Measurements from ENCODE around the gene MAJIN. TPM values are rescaled to one million over a fixed set of nuclear protein-coding genes. Genes with fewer than 3 reads are reported as not detected.

Gene MAJIN
- total RNA-seq, 1 experiment from 2014 or later, result not detected

DNA sequence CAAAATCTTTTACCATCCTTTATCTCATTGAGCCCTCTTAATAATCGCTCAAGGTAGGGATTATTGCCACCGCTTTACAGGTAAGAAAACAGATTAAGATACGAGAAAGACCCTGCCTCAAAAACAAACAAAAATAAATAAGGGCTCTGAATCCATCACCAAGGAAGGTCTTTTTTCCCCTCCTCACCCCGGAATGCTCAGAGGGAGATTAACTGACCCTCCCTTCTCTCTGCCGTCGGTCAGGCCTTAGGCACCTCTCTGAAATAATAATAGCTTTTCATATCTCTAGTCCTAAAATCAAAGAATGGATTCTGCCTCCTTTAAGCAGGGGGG is 54.3 kb downstream of the MAJIN start:
- DNase-seq, result no peak
- Histone ChIP-seq H3K36me3 (ENCODE audit: control insufficient read depth, insufficient read depth, low read length) (peaks cover 2% of the 10 kb centered on the region), H3K9me3 (no peaks in the 10 kb centered on the region), H3K4me3 (ENCODE audit: low read depth, low read length) (peak overlapping the region; percentile 43), H3K27me3 (replicated peaks; ENCODE audit: control insufficient read depth, insufficient read depth, low read length) (no peaks in the 10 kb centered on the region), H3K4me1 (peaks cover 6% of the 10 kb centered on the region)
- ChIA-PET CTCF (interaction anchor here (0.6 to 0.9 kb wide), 2 partner anchors 18 to 81 kb away, joined by 3 read pairs; partner anchors contain the start of gene GPHA2), POLR2A (no interaction called here)
- TF ChIP-seq, protein P1, sequence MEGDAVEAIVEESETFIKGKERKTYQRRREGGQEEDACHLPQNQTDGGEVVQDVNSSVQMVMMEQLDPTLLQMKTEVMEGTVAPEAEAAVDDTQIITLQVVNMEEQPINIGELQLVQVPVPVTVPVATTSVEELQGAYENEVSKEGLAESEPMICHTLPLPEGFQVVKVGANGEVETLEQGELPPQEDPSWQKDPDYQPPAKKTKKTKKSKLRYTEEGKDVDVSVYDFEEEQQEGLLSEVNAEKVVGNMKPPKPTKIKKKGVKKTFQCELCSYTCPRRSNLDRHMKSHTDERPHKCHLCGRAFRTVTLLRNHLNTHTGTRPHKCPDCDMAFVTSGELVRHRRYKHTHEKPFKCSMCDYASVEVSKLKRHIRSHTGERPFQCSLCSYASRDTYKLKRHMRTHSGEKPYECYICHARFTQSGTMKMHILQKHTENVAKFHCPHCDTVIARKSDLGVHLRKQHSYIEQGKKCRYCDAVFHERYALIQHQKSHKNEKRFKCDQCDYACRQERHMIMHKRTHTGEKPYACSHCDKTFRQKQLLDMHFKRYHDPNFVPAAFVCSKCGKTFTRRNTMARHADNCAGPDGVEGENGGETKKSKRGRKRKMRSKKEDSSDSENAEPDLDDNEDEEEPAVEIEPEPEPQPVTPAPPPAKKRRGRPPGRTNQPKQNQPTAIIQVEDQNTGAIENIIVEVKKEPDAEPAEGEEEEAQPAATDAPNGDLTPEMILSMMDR (IDR thresholded peaks at IDR 0.05; ENCODE audit: insufficient read depth in 1 of 2, low read depth in 1 of 2, low read length in 1 of 2, severe bottlenecking in 1 of 2, unreplicated experiment in 1 of 2), result no peak
- H3K36me3 Mint-ChIP-seq (ENCODE audit: insufficient read depth, unreplicated experiment), result peaks cover 14% of the 10 kb centered on the region
- TSS peak; percentile 93 for BruUV-seq (replicated peaks)
- H3K4me1 Mint-ChIP-seq (ENCODE audit: low read depth, unreplicated experiment), result no peaks in the 10 kb centered on the region
- intact Hi-C loops (cut with micrococcal nuclease; ENCODE audit: unreplicated experiment), result loop anchor here (1.0 to 2.0 kb wide), 4 partner anchors 8 to 79 kb away; partner anchors contain the start of gene BATF2
- no peaks in the 10 kb centered on the region for H3K27me3 Mint-ChIP-seq (ENCODE audit: insufficient read depth, unreplicated experiment)
- H3K4me3 Mint-ChIP-seq (ENCODE audit: unreplicated experiment), result peak overlapping the region; percentile 91
- H3K27ac Mint-ChIP-seq (ENCODE audit: unreplicated experiment), result peak overlapping the region; percentile 74
- no peaks in the 10 kb centered on the region for H3K9me3 Mint-ChIP-seq (ENCODE audit: unreplicated experiment)

DNA sequence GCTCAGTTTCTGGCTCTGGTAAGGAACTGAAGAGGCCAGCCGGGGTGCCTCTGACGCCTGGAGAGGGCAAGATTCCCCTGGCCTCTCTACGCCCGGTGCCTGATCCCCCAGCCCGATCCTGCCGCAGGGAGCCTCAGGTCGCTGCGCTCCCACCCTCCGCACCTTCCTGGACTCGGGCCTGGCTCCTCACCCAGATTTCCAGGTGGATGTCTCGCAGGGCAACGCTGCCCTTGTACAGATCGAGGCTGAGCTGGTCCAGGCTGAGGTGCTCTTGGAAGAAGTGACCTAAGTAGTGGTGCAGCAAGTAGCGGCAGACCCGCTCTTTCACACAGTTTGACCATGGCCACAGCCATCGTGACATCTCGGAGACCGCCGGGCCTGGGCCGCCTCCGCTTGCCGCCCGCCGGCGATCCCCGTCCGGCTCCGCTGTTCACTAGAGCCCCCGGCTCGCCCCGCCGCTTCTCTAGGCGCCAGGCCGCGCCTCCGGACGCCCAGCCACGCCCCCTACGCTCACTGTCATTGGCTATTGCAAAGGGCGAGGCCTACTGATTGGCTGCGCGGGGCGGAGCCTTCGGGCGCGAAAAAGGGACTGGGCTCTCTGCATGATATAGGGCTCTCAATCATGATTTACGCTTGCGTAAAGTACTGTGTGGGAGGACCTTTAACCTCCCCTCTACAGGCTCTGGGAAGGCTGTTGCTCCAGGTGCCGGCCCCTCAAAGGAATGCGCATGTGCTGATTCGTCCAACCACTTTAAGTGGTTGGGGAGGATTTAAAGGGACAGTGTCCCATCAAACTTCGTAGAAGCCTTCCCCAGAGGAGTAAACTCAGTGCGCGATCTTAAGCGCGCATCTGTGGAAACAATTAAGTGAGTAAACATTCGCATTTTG is 54.9 kb downstream of the MAJIN start, which contains the start of gene ATG2A:
TSS of gene ATG2A (minus strand) at position 435 of the 888 bp plus-strand sequence. CDS start at position 361, 74 bp downstream.
- TF ChIP-seq, protein P1 (IDR thresholded peaks at IDR 0.05; ENCODE audit: insufficient read depth in 1 of 2, low read depth in 1 of 2, low read length in 1 of 2, severe bottlenecking in 1 of 2, unreplicated experiment in 1 of 2), result no peak
- Histone ChIP-seq H3K4me3 (ENCODE audit: low read depth, low read length) (peak within 1 kb of the TSS; percentile 93), H3K36me3 (ENCODE audit: control insufficient read depth, insufficient read depth, low read length) (peaks cover 2% of the 10 kb centered on the region), H3K27me3 (replicated peaks; ENCODE audit: control insufficient read depth, insufficient read depth, low read length) (no peaks in the 10 kb centered on the region), H3K4me1 (peaks cover 6% of the 10 kb centered on the region), H3K9me3 (no peaks in the 10 kb centered on the region)
- Mint-ChIP-seq H3K27ac (ENCODE audit: unreplicated experiment) (peak within 1 kb of the TSS; percentile 74), H3K4me1 (ENCODE audit: low read depth, unreplicated experiment) (no peaks in the 10 kb centered on the region), H3K36me3 (ENCODE audit: insufficient read depth, unreplicated experiment) (peaks cover 14% of the 10 kb centered on the region), H3K9me3 (ENCODE audit: unreplicated experiment) (no peaks in the 10 kb centered on the region), H3K27me3 (ENCODE audit: insufficient read depth, unreplicated experiment) (no peaks in the 10 kb centered on the region), H3K4me3 (ENCODE audit: unreplicated experiment) (peak within 1 kb of the TSS; percentile 91)
- TSS peak; percentile 66 for BruUV-seq (replicated peaks)
- peak; percentile 99 for DNase-seq
- POLR2A ChIA-PET, result interaction anchor here (0.5 kb wide), 1 partner anchor 698 kb away, joined by 3 read pairs; no protein-coding TSS in a partner anchor
- CTCF ChIA-PET, result interaction anchor here (0.6 to 1.4 kb wide), 3 partner anchors 73 to 96 kb away, joined by 3 to 6 read pairs (median 5); partner anchors contain the start of gene CDC42BPG
- intact Hi-C loops (cut with micrococcal nuclease; ENCODE audit: unreplicated experiment), result loop anchor here (1.0 to 2.0 kb wide), 4 partner anchors 8 to 80 kb away; partner anchors contain the start of gene BATF2

DNA sequence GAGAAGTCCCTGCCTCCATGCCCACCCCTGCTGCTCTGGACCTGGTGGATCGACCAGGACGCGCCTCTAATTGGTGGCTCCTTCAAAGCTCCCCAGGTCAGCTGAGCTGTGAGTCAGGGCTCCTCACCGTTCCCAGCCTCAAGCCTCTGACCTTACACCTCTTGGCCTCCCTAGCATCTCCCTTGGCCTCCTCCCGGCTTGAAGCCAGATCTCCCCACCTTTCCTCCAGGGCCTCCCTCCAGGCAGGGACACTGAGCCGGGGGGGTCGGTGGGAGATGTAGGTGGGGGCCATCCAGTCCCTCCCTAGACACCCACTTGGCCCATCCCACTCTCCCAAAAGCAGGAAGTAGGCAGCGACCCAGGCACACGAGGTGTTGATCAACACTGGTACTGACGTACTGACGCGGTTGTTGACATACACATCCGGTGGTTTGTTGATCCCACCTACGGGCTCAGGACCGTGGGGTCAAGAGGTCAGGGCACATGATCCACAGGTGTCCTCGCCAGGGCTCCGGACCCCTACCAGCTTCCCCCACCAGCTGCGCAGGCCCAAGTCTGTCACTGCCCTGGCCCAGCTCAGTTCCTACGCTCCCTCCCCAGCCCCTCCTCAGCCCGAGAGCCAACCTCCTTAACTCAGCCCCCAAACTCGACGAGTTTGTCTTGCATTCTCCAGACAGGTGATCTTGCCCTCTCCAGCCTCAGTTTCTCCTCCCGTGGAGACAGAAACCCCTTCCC is 55.7 kb downstream of the MAJIN start:
- Histone ChIP-seq H3K4me3 (ENCODE audit: low read depth, low read length) (peak overlapping the region; percentile 93), H3K4me1 (peaks cover 6% of the 10 kb centered on the region), H3K27me3 (replicated peaks; ENCODE audit: control insufficient read depth, insufficient read depth, low read length) (no peaks in the 10 kb centered on the region), H3K9me3 (no peaks in the 10 kb centered on the region), H3K36me3 (ENCODE audit: control insufficient read depth, insufficient read depth, low read length) (peaks cover 2% of the 10 kb centered on the region)
- DNase-seq, result peak; percentile 49 to 69
- Mint-ChIP-seq H3K27me3 (ENCODE audit: insufficient read depth, unreplicated experiment) (no peaks in the 10 kb centered on the region), H3K4me3 (ENCODE audit: unreplicated experiment) (peak overlapping the region; percentile 91), H3K36me3 (ENCODE audit: insufficient read depth, unreplicated experiment) (peaks cover 18% of the 10 kb centered on the region), H3K9me3 (ENCODE audit: unreplicated experiment) (no peaks in the 10 kb centered on the region), H3K4me1 (ENCODE audit: low read depth, unreplicated experiment) (no peaks in the 10 kb centered on the region), H3K27ac (ENCODE audit: unreplicated experiment) (peak overlapping the region; percentile 74)
- POLR2A ChIA-PET, result interaction anchor here (0.5 to 0.6 kb wide), 2 partner anchors 27 to 699 kb away, joined by 3 read pairs; no protein-coding TSS in a partner anchor
- no TSS peak for BruUV-seq (replicated peaks)
- TF ChIP-seq, protein P1 (IDR thresholded peaks at IDR 0.05; ENCODE audit: insufficient read depth in 1 of 2, low read depth in 1 of 2, low read length in 1 of 2, severe bottlenecking in 1 of 2, unreplicated experiment in 1 of 2), result no peak
- intact Hi-C loops (cut with micrococcal nuclease; ENCODE audit: unreplicated experiment), result loop anchor here (2.0 kb wide), 1 partner anchor 81 kb away; the partner anchor contains the start of gene BATF2
- CTCF ChIA-PET, result interaction anchor here (1.0 to 1.4 kb wide), 2 partner anchors 72 to 97 kb away, joined by 5 to 6 read pairs; partner anchors contain the start of gene CDC42BPG
